Neural progenitor cell (in vitro differentiated cells): ENCODE measurements around the gene ECM1. TPM values are rescaled to one million over a fixed set of nuclear protein-coding genes. Genes with fewer than 3 reads are reported as not detected.
A peak's percentile ranks its signal among the peaks of the same experiment; 100 is the strongest.

Source experiments
- DNase-seq: peaks from one replicate; pipeline ENCODE4 v3.0.0-alpha.2; 2016; ENCODE audit warnings: low spot score
- H2AFZ ChIP-seq: fragments of 200-600 bp; sonication (generic); replicated peaks from 2 replicates; pipeline ENCODE4 v1.6.1; 2016; ENCODE audit warnings: antibody characterized with exemption
- H3F3A ChIP-seq: fragments of 200-600 bp; sonication (generic); 2 replicates; pipeline ENCODE4 v1.6.1; 2016; ENCODE audit warnings: antibody characterized with exemption, low read depth
- H3K27ac ChIP-seq: fragments of 200-600 bp; sonication (generic); 2 replicates; pipeline ENCODE4 v1.5.1; 2016; ENCODE audit warnings: mild to moderate bottlenecking
- H3K27me3 ChIP-seq: fragments of 200-600 bp; sonication (generic); 2 replicates; pipeline ENCODE4 v1.6.1; 2016; ENCODE audit warnings: mild to moderate bottlenecking, moderate library complexity
- H3K36me3 ChIP-seq: fragments of 200-600 bp; sonication (generic); 2 replicates; pipeline ENCODE4 v1.5.1; 2016
- H3K4me1 ChIP-seq: fragments of 200-600 bp; sonication (generic); 2 replicates; pipeline ENCODE4 v1.6.1; 2016; ENCODE audit warnings: mixed run types
- H3K4me2 ChIP-seq: fragments of 200-600 bp; sonication (generic); 2 replicates; pipeline ENCODE4 v1.6.1; 2016
- H3K4me3 ChIP-seq: fragments of 200-600 bp; sonication (generic); 2 replicates; pipeline ENCODE4 v1.5.1; 2016
- H3K79me2 ChIP-seq: fragments of 200-600 bp; sonication (generic); 2 replicates; pipeline ENCODE4 v1.6.1; 2016; ENCODE audit warnings: low read depth
- H3K9ac ChIP-seq: fragments of 200-600 bp; sonication (generic); 2 replicates; pipeline ENCODE4 v1.6.1; 2016
- H3K9me3 ChIP-seq: fragments of 200-600 bp; sonication (generic); 2 replicates; pipeline ENCODE4 v1.5.1; 2016; ENCODE audit warnings: low read depth
- H4K20me1 ChIP-seq: fragments of 200-600 bp; sonication (generic); 2 replicates; pipeline ENCODE4 v1.6.1; 2016; ENCODE audit warnings: low read depth
- H3K27ac Mint-ChIP-seq: 3 replicates; pipeline ENCODE4 v1.8.0; 2021; ENCODE audit warnings: mixed read lengths
- H3K27me3 Mint-ChIP-seq: 2 replicates; pipeline ENCODE4 v1.8.0; 2022; ENCODE audit warnings: low read depth, mild to moderate bottlenecking, inconsistent platforms, moderate library complexity, mixed read lengths; ENCODE audit not compliant: insufficient read depth
- H3K36me3 Mint-ChIP-seq: 3 replicates; pipeline ENCODE4 v1.8.0; 2021; ENCODE audit warnings: mixed read lengths
- H3K4me1 Mint-ChIP-seq: 3 replicates; pipeline ENCODE4 v1.8.0; 2021; ENCODE audit warnings: mixed read lengths
- H3K4me3 Mint-ChIP-seq: 3 replicates; pipeline ENCODE4 v1.8.0; 2021; ENCODE audit warnings: mild to moderate bottlenecking, moderate library complexity, mixed read lengths
- H3K9me3 Mint-ChIP-seq: 3 replicates; pipeline ENCODE4 v1.8.0; 2020; ENCODE audit warnings: mixed read lengths
- CTCF ChIP-seq: fragments of 200-600 bp; sonication (generic); IDR thresholded peaks from 2 replicates; pipeline ENCODE4 v1.5.1; 2017; ENCODE audit warnings: antibody characterized with exemption, mild to moderate bottlenecking
- EZH2 ChIP-seq: fragments of 200-600 bp; sonication (generic); IDR thresholded peaks from 2 replicates; pipeline ENCODE4 v1.6.1; 2017; ENCODE audit warnings: antibody characterized with exemption, mild to moderate bottlenecking, moderate library complexity
- EZH2phosphoT487 ChIP-seq: fragments of 200-600 bp; sonication (generic); IDR thresholded peaks from 2 replicates; pipeline ENCODE4 v1.6.1; 2017; ENCODE audit warnings: antibody characterized with exemption
- total RNA-seq: library from RNA; depleted of rRNA; stranded (reverse); fragments of >200 nt; gene quantifications from 2 replicates; pipeline ENCODE4 v1.2.3, GENCODE V29; 2015; ENCODE audit warnings: low replicate concordance

Gene ECM1
- total RNA-seq, 1 donor from 2014 or later = 0.30 TPM

GRCh38 chr1:150511551-150511950 is 3.6 kb downstream of the ECM1 start:
- Histone ChIP-seq H3K4me2 (no peak overlapping the region), H3K27ac (no peak overlapping the region), H3K27me3 (no peaks in the 10 kb centered on the region), H3K36me3 (no peaks in the 10 kb centered on the region), H3K9me3 (no peaks in the 10 kb centered on the region), H2AFZ (no peak overlapping the region), H3K9ac (no peak overlapping the region), H3K4me3 (no peak overlapping the region), H3K79me2 (no peaks in the 10 kb centered on the region), H3F3A (peaks cover 24% of the 10 kb centered on the region), H3K4me1 (peaks cover 5% of the 10 kb centered on the region), H4K20me1 (no peaks in the 10 kb centered on the region)
- Mint-ChIP-seq H3K27ac (no peak overlapping the region), H3K9me3 (no peaks in the 10 kb centered on the region), H3K27me3 (peaks cover 9% of the 10 kb centered on the region), H3K4me3 (no peak overlapping the region), H3K36me3 (peaks cover 26% of the 10 kb centered on the region), H3K4me1 (peaks cover 37% of the 10 kb centered on the region)
- no peak for DNase-seq
- TF ChIP-seq EZH2phosphoT487 = no peak
- TF ChIP-seq CTCF = no peak
- TF ChIP-seq EZH2 = no peak

GRCh38 chr1:150511985-150512660 is 4.2 kb downstream of the ECM1 start:
- H3K27me3 Mint-ChIP-seq = peaks cover 9% of the 10 kb centered on the region
- H2AFZ ChIP-seq = no peak overlapping the region
- H3K27me3 ChIP-seq = no peaks in the 10 kb centered on the region
- H3K4me1 Mint-ChIP-seq = peaks cover 35% of the 10 kb centered on the region
- no peak overlapping the region for H3K4me2 ChIP-seq
- TF ChIP-seq EZH2phosphoT487 (no peak), CTCF (no peak), EZH2 (no peak)
- H3K9ac ChIP-seq = no peak overlapping the region
- peak overlapping the region; percentile 7 for H3K4me3 Mint-ChIP-seq
- H3K36me3 ChIP-seq = no peaks in the 10 kb centered on the region
- no peaks in the 10 kb centered on the region for H3K9me3 ChIP-seq
- no peak overlapping the region for H3K4me3 ChIP-seq
- H3K27ac Mint-ChIP-seq = peak overlapping the region; percentile 40
- no peaks in the 10 kb centered on the region for H4K20me1 ChIP-seq
- H3K36me3 Mint-ChIP-seq = peaks cover 21% of the 10 kb centered on the region
- no peak for DNase-seq
- H3K9me3 Mint-ChIP-seq = no peaks in the 10 kb centered on the region
- H3K27ac ChIP-seq = no peak overlapping the region
- peaks cover 8% of the 10 kb centered on the region for H3K4me1 ChIP-seq
- H3F3A ChIP-seq = peaks cover 24% of the 10 kb centered on the region
- H3K79me2 ChIP-seq = no peaks in the 10 kb centered on the region

- peaks cover 9% of the 10 kb centered on the region for H3K27me3 Mint-ChIP-seq
- no peaks in the 10 kb centered on the region for H3K9me3 ChIP-seq
Measured at GRCh38 chr1:150512846-150513245, 4.9 kb downstream of the ECM1 start.

More at GRCh38 chr1:150512846-150513245, 4.9 kb downstream of the ECM1 start:
- H3K4me1 ChIP-seq = peaks cover 13% of the 10 kb centered on the region
- Mint-ChIP-seq H3K4me1 (peaks cover 31% of the 10 kb centered on the region), H3K36me3 (peaks cover 17% of the 10 kb centered on the region), H3K4me3 (no peak overlapping the region), H3K27ac (no peak overlapping the region), H3K9me3 (no peaks in the 10 kb centered on the region)
- no peak for DNase-seq
- H4K20me1 ChIP-seq = no peaks in the 10 kb centered on the region
- H3K4me2 ChIP-seq = no peak overlapping the region
- TF ChIP-seq EZH2phosphoT487 (no peak), CTCF (no peak), EZH2 (no peak)
- H3K79me2 ChIP-seq = no peaks in the 10 kb centered on the region
- H2AFZ ChIP-seq = no peak overlapping the region
- H3F3A ChIP-seq = peaks cover 24% of the 10 kb centered on the region
- H3K4me3 ChIP-seq = no peak overlapping the region
- H3K9ac ChIP-seq = no peak overlapping the region
- no peaks in the 10 kb centered on the region for H3K36me3 ChIP-seq
- H3K27me3 ChIP-seq = no peaks in the 10 kb centered on the region
- no peak overlapping the region for H3K27ac ChIP-seq
